Hematopoietic multipotent progenitor cell treated with erythropoietin and hydrocortisone succinate and interleukin-3 and kit ligand, for 6 days (in vitro differentiated cells): ENCODE data around the gene MYCN.
A peak's percentile ranks its signal among the peaks of the same experiment; 100 is the strongest.
"Not testable (repeated sequence)": the region's sequence is repeated elsewhere in the genome, so short reads cannot be mapped to it uniquely, and the experiment has no call there.

Experiments used
- DNase-seq: peaks from one replicate; pipeline ENCODE4 v3.0.0-alpha.2; 2015

MYCN gene

GRCh38 chr2:15963109-15963976, 23.0 kb downstream of the MYCN start:
- not testable (repeated sequence) for DNase-seq

GRCh38 chr2:15963977-15964670, 23.8 kb downstream of the MYCN start:
- no peak for DNase-seq

GRCh38 chr2:15964936-15965563, 24.7 kb downstream of the MYCN start:
- no peak for DNase-seq

- DNase-seq: no peak
Observed at GRCh38 chr2:15965564-15966019, 25.2 kb downstream of the MYCN start.

- no peak for DNase-seq
Observed at GRCh38 chr2:15967415-15968279, 27.3 kb downstream of the MYCN start.

- no peak for DNase-seq
Observed at GRCh38 chr2:15968280-15969178, 28.2 kb downstream of the MYCN start.

- no peak for DNase-seq
Observed at GRCh38 chr2:15969214-15969613, 28.9 kb downstream of the MYCN start.

- DNase-seq: no peak
Observed at GRCh38 chr2:15970701-15971100, 30.4 kb downstream of the MYCN start.

GRCh38 chr2:15971351-15971750, 31.0 kb downstream of the MYCN start:
- no peak for DNase-seq

GRCh38 chr2:15971831-15972522, 31.6 kb downstream of the MYCN start:
- DNase-seq: no peak

- DNase-seq: peak; percentile 38
Observed at GRCh38 chr2:15973481-15974401, 33.4 kb downstream of the MYCN start.

- DNase-seq: no peak
Observed at GRCh38 chr2:15974565-15975260, 34.4 kb downstream of the MYCN start.

- no peak for DNase-seq
Observed at GRCh38 chr2:15975261-15975600, 34.9 kb downstream of the MYCN start.

- DNase-seq: no peak
Observed at GRCh38 chr2:15975676-15976075, 35.3 kb downstream of the MYCN start.

GRCh38 chr2:15976354-15976753, 36.0 kb downstream of the MYCN start:
- DNase-seq: no peak

- DNase-seq: no peak
Observed at GRCh38 chr2:15979051-15979758, 38.9 kb downstream of the MYCN start.

GRCh38 chr2:15979759-15980604, 39.6 kb downstream of the MYCN start:
- no peak for DNase-seq
